ENCODE measurements around the gene SLC38A9. TPM values are rescaled to one million over a fixed set of nuclear protein-coding genes. Genes with fewer than 3 reads are reported as not detected.

SLC38A9 gene
- total and polyA plus RNA-seq, 4 donors: 11.4 to 31.0 (median 18.6) TPM

GRCh38 chr5:55758231-55758630 lies 46.1 kb upstream of the SLC38A9 start (continued):
- no peak for TF ChIP-seq REST (IDR thresholded peaks at IDR 0.05)
- no peak for TF ChIP-seq ATF3 (IDR thresholded peaks at IDR 0.05)
- no peak for TF ChIP-seq RXRA (IDR thresholded peaks at IDR 0.05)
- no peak for TF ChIP-seq JUND (IDR thresholded peaks at IDR 0.05)
- no peak for TF ChIP-seq RAD21 (IDR thresholded peaks at IDR 0.05)

- no peaks in the 10 kb centered on the region for H3K4me1 ChIP-seq (ENCODE audit: control insufficient read depth in 4 of 4, insufficient read depth in 4 of 4, low read length in 3 of 4)
- no peak overlapping the region for H3K9ac ChIP-seq (ENCODE audit: low read depth in 1 of 2, low read length in 2 of 2)
- no peak for DNase-seq (ENCODE audit: low spot score)
- H3K4me3 ChIP-seq (ENCODE audit: low read depth in 1 of 3, low read length in 3 of 3): no peak overlapping the region
- H3K27me3 ChIP-seq (ENCODE audit: control insufficient read depth in 4 of 4, insufficient read depth in 4 of 4, low read length in 3 of 4): no peaks in the 10 kb centered on the region
- H3K9me3 ChIP-seq (ENCODE audit: control insufficient read depth in 4 of 4, low read length in 3 of 4): no peaks in the 10 kb centered on the region
- no peak for TF ChIP-seq YY1 (IDR thresholded peaks at IDR 0.05)
- TF ChIP-seq ATF3 (IDR thresholded peaks at IDR 0.05): no peak
- no peak for TF ChIP-seq ZBTB33 (IDR thresholded peaks at IDR 0.05)
- TF ChIP-seq CTCF (IDR thresholded peaks at IDR 0.05; ENCODE audit: low read depth, low read length, missing input control): no peak
- TF ChIP-seq NR2F2 (IDR thresholded peaks at IDR 0.05): no peak
- no peak for TF ChIP-seq HNF4G (IDR thresholded peaks at IDR 0.05)
- no peak for TF ChIP-seq EGR1 (IDR thresholded peaks at IDR 0.05; ENCODE audit: low read depth in 2 of 2)
- TF ChIP-seq FOXA2 (IDR thresholded peaks at IDR 0.05): no peak
- no peak for TF ChIP-seq JUND (IDR thresholded peaks at IDR 0.05)
- H3K36me3 ChIP-seq (ENCODE audit: control insufficient read depth in 4 of 4, insufficient read depth in 3 of 4, low read depth in 1 of 4, low read length in 3 of 4): no peaks in the 10 kb centered on the region
- H3K27ac ChIP-seq (ENCODE audit: low read depth in 1 of 2, low read length in 2 of 2): no peak overlapping the region
- 78% methylated on average over 3 of the region's 3 CpGs for WGBS
Observed at GRCh38 chr5:55750499-55750898, 38.4 kb upstream of the SLC38A9 start.

GRCh38 chr5:55750063-55750462 lies 37.9 kb upstream of the SLC38A9 start:
- 77% methylated on average over 3 of the region's 3 CpGs for WGBS
- Histone ChIP-seq H3K9ac (ENCODE audit: low read depth in 1 of 2, low read length in 2 of 2) (no peak overlapping the region), H3K4me1 (ENCODE audit: control insufficient read depth in 4 of 4, insufficient read depth in 4 of 4, low read length in 3 of 4) (no peaks in the 10 kb centered on the region), H3K27ac (ENCODE audit: low read depth in 1 of 2, low read length in 2 of 2) (no peak overlapping the region), H3K4me3 (ENCODE audit: low read depth in 1 of 3, low read length in 3 of 3) (no peak overlapping the region), H3K36me3 (ENCODE audit: control insufficient read depth in 4 of 4, insufficient read depth in 3 of 4, low read depth in 1 of 4, low read length in 3 of 4) (no peaks in the 10 kb centered on the region), H3K27me3 (ENCODE audit: control insufficient read depth in 4 of 4, insufficient read depth in 4 of 4, low read length in 3 of 4) (no peaks in the 10 kb centered on the region), H3K9me3 (ENCODE audit: control insufficient read depth in 4 of 4, low read length in 3 of 4) (no peaks in the 10 kb centered on the region)
- no peak for DNase-seq (ENCODE audit: low spot score)
- no peak for TF ChIP-seq TAF1 (conservative IDR thresholded peaks at IDR 0.05)
- TF ChIP-seq ATF3 (IDR thresholded peaks at IDR 0.05): no peak
- TF ChIP-seq HNF4A (conservative IDR thresholded peaks at IDR 0.05): no peak
- TF ChIP-seq HNF4G (IDR thresholded peaks at IDR 0.05): no peak
- no peak for TF ChIP-seq RXRA (IDR thresholded peaks at IDR 0.05)
- TF ChIP-seq EGR1 (IDR thresholded peaks at IDR 0.05; ENCODE audit: low read depth in 2 of 2): no peak
- TF ChIP-seq JUND (IDR thresholded peaks at IDR 0.05): no peak
- TF ChIP-seq FOXA2 (IDR thresholded peaks at IDR 0.05): no peak

All from liver (tissue), 9 donors.